ENCODE measurements around the gene EEF1AKMT1. TPM values are rescaled to one million over a fixed set of nuclear protein-coding genes. Genes with fewer than 3 reads are reported as not detected.

Gene EEF1AKMT1
- total and polyA plus RNA-seq, 8 donors, result 2.6 to 6.4 (median 3.8) TPM

- intact Hi-C loops (cut with DNase I), result loop anchor here in 1 of 3 donors (10.0 kb wide), 3 partner anchors 116 to 224 kb away; no protein-coding TSS in a partner anchor
- no peaks in the 10 kb centered on the region for H3K9me3 ChIP-seq
- no peak for DNase-seq
Observed at GRCh38 chr13:20718958-20719566, 54.7 kb downstream of the EEF1AKMT1 start.

GRCh38 chr13:20717581-20718542, 55.9 kb downstream of the EEF1AKMT1 start:
- TF ChIP-seq CTCF (IDR thresholded peaks at IDR 0.05), result no peak
- DNase-seq, result no peak
- peaks cover 0 to 5% (median 0%) of the 10 kb centered on the region in 4 donors for H3K27me3 ChIP-seq
- no peak for FAIRE-seq
- H3K9me3 ChIP-seq, result no peaks in the 10 kb centered on the region
- ATAC-seq, result no peak
- intact Hi-C loops (cut with DNase I), result loop anchor here in 1 of 3 donors (10.0 kb wide), 3 partner anchors 117 to 223 kb away; no protein-coding TSS in a partner anchor
- no peak overlapping the region for H3K4me3 ChIP-seq
- WGBS, 2 donors, result 88 to 91% methylated on average over 44 of the region's 44 CpGs
- no peaks in the 10 kb centered on the region for H3K36me3 ChIP-seq
- no peak overlapping the region for H3K27ac ChIP-seq
- peaks cover 0 to 10% (median 0%) of the 10 kb centered on the region in 3 donors for H3K4me1 ChIP-seq

More at GRCh38 chr13:20718958-20719566, 54.7 kb downstream of the EEF1AKMT1 start:
- FAIRE-seq, result no peak
- Histone ChIP-seq H3K27ac (no peak overlapping the region), H3K4me3 (no peak overlapping the region), H3K27me3 (peaks cover 0 to 5% (median 0%) of the 10 kb centered on the region in 4 donors), H3K4me1 (peaks cover 0 to 10% (median 0%) of the 10 kb centered on the region in 3 donors), H3K36me3 (no peaks in the 10 kb centered on the region)
- ATAC-seq, result no peak
- WGBS, 2 donors, result 86 to 89% methylated on average over 12 of the region's 12 CpGs
- no peak for TF ChIP-seq CTCF (IDR thresholded peaks at IDR 0.05)

- no peak for ATAC-seq
- H3K27me3 ChIP-seq, result peaks cover 0 to 5% (median 0%) of the 10 kb centered on the region in 4 donors
- intact Hi-C loops (cut with DNase I), result loop anchor here in 1 of 3 donors (10.0 kb wide), 3 partner anchors 118 to 222 kb away; no protein-coding TSS in a partner anchor
- WGBS, 2 donors, result 50 to 57% methylated on average over 15 of the region's 15 CpGs
- H3K27ac ChIP-seq, result no peak overlapping the region
- peaks cover 0 to 7% (median 0%) of the 10 kb centered on the region in 3 donors for H3K4me1 ChIP-seq
- no peak overlapping the region for H3K4me3 ChIP-seq
- H3K9me3 ChIP-seq, result no peaks in the 10 kb centered on the region
- no peak for FAIRE-seq
- no peak for DNase-seq
- no peak for TF ChIP-seq CTCF (IDR thresholded peaks at IDR 0.05)
- no peaks in the 10 kb centered on the region for H3K36me3 ChIP-seq
Observed at GRCh38 chr13:20716951-20717350, 56.8 kb downstream of the EEF1AKMT1 start.

- WGBS, 2 donors, result 59 to 71% methylated on average over 6 of the region's 6 CpGs
- H3K27ac ChIP-seq, result no peak overlapping the region
- intact Hi-C loops (cut with DNase I), result loop anchor here in 1 of 3 donors (10.0 kb wide), 3 partner anchors 119 to 221 kb away; no protein-coding TSS in a partner anchor
- no peak for TF ChIP-seq CTCF (IDR thresholded peaks at IDR 0.05)
- no peak for FAIRE-seq
- no peaks in the 10 kb centered on the region for H3K9me3 ChIP-seq
- H3K36me3 ChIP-seq, result no peaks in the 10 kb centered on the region
- no peaks in the 10 kb centered on the region for H3K27me3 ChIP-seq
- DNase-seq, result no peak
- no peaks in the 10 kb centered on the region for H3K4me1 ChIP-seq
- no peak for ATAC-seq
- H3K4me3 ChIP-seq, result no peak overlapping the region
Observed at GRCh38 chr13:20715330-20715712, 58.4 kb downstream of the EEF1AKMT1 start.

Data from pancreas (tissue), 10 donors.